OCI-LY7 (cell line): ENCODE results near the gene CDA.
"Not testable (repeated sequence)": the region's sequence is repeated elsewhere in the genome, so short reads cannot be mapped to it uniquely, and the experiment has no call there.

ENCODE experiments used
- CTCF ChIP-seq: fragments of 200-600 bp; sonication (generic); conservative IDR thresholded peaks from 2 replicates; pipeline ENCODE4 v1.5.1; 2014; ENCODE audit warnings: mild to moderate bottlenecking, antibody characterized with exemption, low read length, moderate library complexity, mixed read lengths
- EZH2phosphoT487 ChIP-seq: fragments of 200-600 bp; sonication (generic); IDR thresholded peaks from 2 replicates; pipeline ENCODE4 v1.6.1; 2018; ENCODE audit warnings: low read depth, borderline replicate concordance, mild to moderate bottlenecking, mixed run types, antibody characterized with exemption, low read length, moderate library complexity, mixed read lengths

- TF ChIP-seq CTCF, EZH2phosphoT487: not testable (repeated sequence)
These were observed 18.1 kb downstream of the CDA start for GRCh38 chr1:20606801-20607570.
